T-helper 1 cell (primary cell): ENCODE data around the gene NEK6.

Experiments used
- DNase-seq, 5 donors: peaks; one replicate each; pipeline ENCODE4 v3.0.0-alpha.2; 2012 to 2020

Gene NEK6

GRCh38 chr9:124297551-124297901 lies 39.8 kb downstream of the NEK6 start:
- DNase-seq: no peak

- no peak for DNase-seq
Measured at GRCh38 chr9:124297915-124298645, 40.3 kb downstream of the NEK6 start.

- DNase-seq: no peak
Measured at GRCh38 chr9:124298646-124299235, 41.0 kb downstream of the NEK6 start.

- DNase-seq: no peak
Measured at GRCh38 chr9:124299515-124300090, 41.9 kb downstream of the NEK6 start.

- DNase-seq: no peak
Measured at GRCh38 chr9:124300312-124300711, 42.6 kb downstream of the NEK6 start.

- no peak for DNase-seq
Measured at GRCh38 chr9:124302921-124303320, 45.2 kb downstream of the NEK6 start.

GRCh38 chr9:124303762-124304161 lies 46.0 kb downstream of the NEK6 start:
- no peak for DNase-seq

- no peak for DNase-seq
Measured at GRCh38 chr9:124304285-124304684, 46.5 kb downstream of the NEK6 start.

GRCh38 chr9:124306098-124306735 lies 48.5 kb downstream of the NEK6 start:
- no peak for DNase-seq

GRCh38 chr9:124307379-124308030 lies 49.8 kb downstream of the NEK6 start:
- no peak for DNase-seq

- no peak for DNase-seq
Measured at GRCh38 chr9:124308606-124309491, 51.1 kb downstream of the NEK6 start.

- no peak for DNase-seq
Measured at GRCh38 chr9:124309667-124310084, 51.9 kb downstream of the NEK6 start.

GRCh38 chr9:124311283-124311682 lies 53.5 kb downstream of the NEK6 start:
- no peak for DNase-seq

GRCh38 chr9:124312290-124313265 lies 54.8 kb downstream of the NEK6 start:
- no peak for DNase-seq

GRCh38 chr9:124313940-124314339 lies 56.2 kb downstream of the NEK6 start:
- DNase-seq: no peak

GRCh38 chr9:124315882-124316281 lies 58.1 kb downstream of the NEK6 start:
- DNase-seq: no peak

GRCh38 chr9:124320062-124320973 lies 62.6 kb downstream of the NEK6 start:
- DNase-seq: peak in 2 of 5 donors; percentile 15 to 26

- DNase-seq: no peak
Measured at GRCh38 chr9:124321416-124321815, 63.7 kb downstream of the NEK6 start.

GRCh38 chr9:124321935-124322334 lies 64.2 kb downstream of the NEK6 start:
- no peak for DNase-seq
